K562 (cell line): ENCODE results near the gene ZSCAN12. TPM values are rescaled to one million over a fixed set of nuclear protein-coding genes. Genes with fewer than 3 reads are reported as not detected.
A peak's percentile ranks its signal among the peaks of the same experiment; 100 is the strongest.
"Not testable (repeated sequence)": the region's sequence is repeated elsewhere in the genome, so short reads cannot be mapped to it uniquely, and the experiment has no call there.

Experiments
- ATAC-seq: fragments of 200-7000 bp; cut with Tn5 transposase; 3 replicates; pipeline ENCODE4 v1.9.1; 2020; ENCODE audit warnings: moderate library complexity
- BruUV-seq: library from RNA; stranded (reverse); fragments of 400-500 nt; replicated peaks from 2 replicates; lab custom pipeline; 2021; lab: Mats Ljungman, UMichigan
- CTCF ChIA-PET: fragments of 300-600 bp; formaldehyde crosslinking; extraction: SDS; loops from one replicate; lab custom pipeline; 2021; ENCODE audit warnings: low intra/inter-chr PET ratio; lab: Yijun Ruan, JAX
- POLR2A ChIA-PET: fragments of 300-600, 350-650 bp; sonication (Branson Sonifier 250); formaldehyde crosslinking; extraction: SDS; loops from one replicate; lab custom pipeline; 2021; ENCODE audit warnings: antibody characterized with exemption, inconsistent platforms; lab: Yijun Ruan, JAX
- DNase-seq, 4 experiments: peaks; one replicate each; pipeline versions ENCODE4 v3.0.0 to v3.0.0-alpha.2; 2011 to 2018; ENCODE audit warnings: low spot score in 3 of 4, mixed read lengths in 3 of 4; ENCODE audit errors: extremely low read depth in 1 of 4
- FAIRE-seq: peaks from 2 replicates; lab custom pipeline; 2011; peaks lifted over from hg19 to GRCh38; lab: Jason Lieb, UNC
- H2AFZ ChIP-seq: 2 replicates; pipeline ENCODE4 v1.6.0; 2011; ENCODE audit warnings: low read depth, low read length, control low read depth, inconsistent platforms
- H3K27ac ChIP-seq: fragments of 200-600 bp; 3 replicates; pipeline ENCODE4 v1.8.0; 2011; ENCODE audit warnings: low read depth, mild to moderate bottlenecking, control low read depth, inconsistent platforms, low read length, moderate library complexity, mixed read lengths; ENCODE audit errors: extremely low read depth
- H3K27me3 ChIP-seq, 2 experiments: fragments of 300-600 bp in 1 of 2; 2 replicates in 1 of 2; 3 replicates in 1 of 2; pipeline versions ENCODE4 v1.6.0 to v1.8.0; 2011; ENCODE audit warnings: inconsistent platforms in 2 of 2, low read length in 2 of 2, mild to moderate bottlenecking in 1 of 2, mixed read lengths in 1 of 2, moderate library complexity in 1 of 2; ENCODE audit not compliant: control insufficient read depth in 2 of 2, insufficient read depth in 2 of 2
- H3K36me3 ChIP-seq: fragments of 300-600 bp; 3 replicates; pipeline ENCODE4 v1.8.0; 2011; ENCODE audit warnings: mild to moderate bottlenecking, low read length, inconsistent platforms; ENCODE audit not compliant: control insufficient read depth, insufficient read depth
- H3K4me1 ChIP-seq, 2 experiments: fragments of 200-600 bp in 1 of 2; replicated peaks in 1 of 2; 2 replicates in 1 of 2; 3 replicates in 1 of 2; pipeline versions ENCODE4 v1.5.1 to v1.8.0; 2011; ENCODE audit warnings: inconsistent platforms in 2 of 2, low read length in 2 of 2, mild to moderate bottlenecking in 1 of 2, mixed read lengths in 1 of 2, moderate library complexity in 1 of 2; ENCODE audit not compliant: control insufficient read depth in 2 of 2, insufficient read depth in 2 of 2
- H3K4me2 ChIP-seq: 2 replicates; pipeline ENCODE4 v1.6.1; 2011; ENCODE audit warnings: low read length, control low read depth, inconsistent platforms, mixed read lengths; ENCODE audit not compliant: insufficient read depth
- H3K4me3 ChIP-seq: fragments of 200-600 bp; sonication (generic), shearing (Covaris generic); 2 replicates; pipeline ENCODE4 v1.5.1; 2016; ENCODE audit warnings: control low read depth, inconsistent platforms
- H3K79me2 ChIP-seq: fragments of 200-600 bp; 3 replicates; pipeline ENCODE4 v1.8.0; 2011; ENCODE audit warnings: low read length, inconsistent platforms; ENCODE audit not compliant: control insufficient read depth, insufficient read depth
- H3K9ac ChIP-seq, 2 experiments: 2 replicates each; pipeline versions ENCODE4 v1.6.0 to v1.6.1; 2011; ENCODE audit warnings: low read depth in 2 of 2, low read length in 2 of 2, control low read depth in 1 of 2, inconsistent platforms in 1 of 2, mild to moderate bottlenecking in 1 of 2, mixed read lengths in 1 of 2; ENCODE audit not compliant: insufficient read depth in 1 of 2
- H3K9me1 ChIP-seq: one replicate; pipeline ENCODE4 v1.6.0; 2011; ENCODE audit warnings: inconsistent platforms, mild to moderate bottlenecking, low read length, moderate library complexity; ENCODE audit not compliant: control insufficient read depth, insufficient read depth
- H3K9me3 ChIP-seq: replicated peaks from 2 replicates; pipeline ENCODE4 v1.5.1; 2011; ENCODE audit warnings: low read depth, low read length, inconsistent platforms; ENCODE audit not compliant: control insufficient read depth, insufficient read depth
- H4K20me1 ChIP-seq: replicated peaks from 2 replicates; pipeline ENCODE4 v1.6.1; 2011; ENCODE audit warnings: low read length, inconsistent platforms, mixed read lengths; ENCODE audit not compliant: control insufficient read depth, insufficient read depth
- MEIS2 ChIP-seq: fragments of 450-650 bp; IDR thresholded peaks from 2 replicates; pipeline ENCODE4 v1.6.1; 2014; ENCODE audit warnings: mild to moderate bottlenecking; ENCODE audit not compliant: partially characterized antibody
- PBX2 ChIP-seq, 2 experiments: IDR thresholded peaks in 1 of 2; conservative IDR thresholded peaks in 1 of 2; 2 replicates each; pipeline ENCODE4 v1.6.1; 2016; ENCODE audit warnings: low read depth in 2 of 2, mild to moderate bottlenecking in 1 of 2, missing compliant biosample characterization in 1 of 2, missing genetic modification characterization in 1 of 2, moderate library complexity in 1 of 2
- PKNOX1 ChIP-seq: fragments of 450-650 bp; IDR thresholded peaks from 2 replicates; pipeline ENCODE4 v1.6.1; 2016
- in situ Hi-C: fragments of 300-500 bp; cut with MboI; formaldehyde crosslinking; loops from 4 replicates; pipeline ENCODE4 v1.15.0; 2018; ENCODE audit warnings: inconsistent platforms, mixed read lengths
- intact Hi-C: fragments of 100-400 bp; cut with micrococcal nuclease; formaldehyde crosslinking; loops from 2 replicates; pipeline ENCODE4 v1.14.2; 2022
- polyA plus RNA-seq, 8 experiments: library from polyadenylated mRNA; depleted of rRNA in 4 of 8; stranded (reverse) in 5 of 8; unstranded in 3 of 8; fragments of >200 nt; fragmentation: Nextera tagmentation in 2 of 8; fragmentation: Illumina TruSeq in 1 of 8; extraction: Ambion mirVana in 2 of 8; extraction: Trizol in 1 of 8; gene quantifications; 2 replicates each; pipeline versions ENCODE4 v1.2.1 to v1.2.3, GENCODE V29; 2011 to 2014; ENCODE audit warnings: inconsistent platforms in 1 of 8, missing spikeins in 1 of 8
- total RNA-seq, 7 experiments: library from RNA; depleted of rRNA in 6 of 7; stranded (reverse); fragments of >200 nt in 6 of 7; fragmentation: Illumina TruSeq in 2 of 7; extraction: Trizol in 2 of 7; gene quantifications; 2 replicates each; pipeline versions ENCODE4 v1.2.1 to v1.2.3, GENCODE V29; 2011 to 2021; ENCODE audit warnings: low replicate concordance in 1 of 7

Gene ZSCAN12
- total and polyA plus RNA-seq, 9 of the 15 experiments (the other 6 are each of a cell fraction or from before 2014, with no cell fraction given) = 2.5 to 19.6 (median 12.5) TPM

GRCh38 chr6:28447512-28447906 lies 48.0 kb upstream of the ZSCAN12 start:
- H3K79me2 ChIP-seq; DNase-seq; in situ Hi-C loops; POLR2A ChIA-PET; H3K4me3 ChIP-seq; ATAC-seq; BruUV-seq; H3K9me3 ChIP-seq; H3K36me3 ChIP-seq; H3K4me1 ChIP-seq; H3K9ac ChIP-seq; H4K20me1 ChIP-seq; FAIRE-seq; H3K9me1 ChIP-seq; intact Hi-C loops; H3K27ac ChIP-seq; H3K27me3 ChIP-seq; CTCF ChIA-PET; TF ChIP-seq PBX2 (CRISPR knock-in tag; IDR thresholded peaks at IDR 0.05; ENCODE audit: low read depth): not testable (repeated sequence)
- TF ChIP-seq PKNOX1 (peak; percentile 29), PBX2 (tag; conservative IDR thresholded peaks at IDR 0.05; ENCODE audit: low read depth) (peak; percentile 58), MEIS2 (peak; percentile 64)
- Histone ChIP-seq H2AFZ (peak overlapping the region; percentile 70), H3K4me2 (peak overlapping the region; percentile 40; the same call in 1 of the 2 replicates)
